Ammon's horn (tissue), 1 donor: Measurements from ENCODE around the gene KRTAP10-2.

Experiments
- DNase-seq: peaks from one replicate; pipeline ENCODE4 v3.0.0-alpha.2; 2016; ENCODE audit warnings: low spot score

Gene KRTAP10-2

DNA sequence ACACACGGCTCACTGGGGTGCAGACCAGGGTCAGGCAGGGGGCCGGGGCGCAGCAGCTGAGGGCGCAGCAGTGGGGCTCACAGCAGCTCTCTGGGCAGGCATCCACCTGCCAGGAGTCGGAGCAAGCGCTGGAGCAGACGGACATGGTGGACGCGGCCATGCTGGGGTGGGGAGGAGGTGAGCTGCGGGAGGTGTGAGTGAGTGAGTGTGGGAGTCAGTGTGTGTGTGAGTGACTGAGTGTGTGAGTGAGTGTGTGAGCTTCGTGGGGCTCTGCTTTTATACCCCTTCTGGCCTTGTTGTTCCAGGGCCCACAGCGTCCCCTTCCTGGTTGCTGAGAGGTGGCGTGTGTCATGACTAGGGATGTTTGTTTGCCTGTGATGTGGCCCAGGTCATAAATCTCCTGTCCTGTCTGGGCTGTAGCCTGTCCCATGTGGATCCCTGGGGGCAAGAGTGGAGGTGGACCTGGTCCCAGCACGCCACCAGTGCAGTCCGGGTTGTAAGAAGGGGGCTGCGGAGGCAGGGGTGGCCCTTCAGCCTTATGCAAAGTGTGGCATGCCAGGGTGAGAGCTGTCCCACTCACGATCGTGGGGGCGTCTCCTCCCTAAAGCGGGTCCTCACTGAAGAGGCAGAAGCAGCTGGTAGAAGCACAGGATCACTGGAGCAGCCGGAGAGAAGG is 11.2 kb downstream of the KRTAP10-2 start, which contains the start of gene KRTAP10-1:
Gene KRTAP10-1, minus strand, starts transcription at position 205 of the 676 bp plus-strand sequence. Its CDS starts 45 bp downstream, at position 160.
- DNase-seq, result no peak

GRCh38 chr21:44539046-44539445 is 12.3 kb downstream of the KRTAP10-2 start:
- no peak for DNase-seq

DNA sequence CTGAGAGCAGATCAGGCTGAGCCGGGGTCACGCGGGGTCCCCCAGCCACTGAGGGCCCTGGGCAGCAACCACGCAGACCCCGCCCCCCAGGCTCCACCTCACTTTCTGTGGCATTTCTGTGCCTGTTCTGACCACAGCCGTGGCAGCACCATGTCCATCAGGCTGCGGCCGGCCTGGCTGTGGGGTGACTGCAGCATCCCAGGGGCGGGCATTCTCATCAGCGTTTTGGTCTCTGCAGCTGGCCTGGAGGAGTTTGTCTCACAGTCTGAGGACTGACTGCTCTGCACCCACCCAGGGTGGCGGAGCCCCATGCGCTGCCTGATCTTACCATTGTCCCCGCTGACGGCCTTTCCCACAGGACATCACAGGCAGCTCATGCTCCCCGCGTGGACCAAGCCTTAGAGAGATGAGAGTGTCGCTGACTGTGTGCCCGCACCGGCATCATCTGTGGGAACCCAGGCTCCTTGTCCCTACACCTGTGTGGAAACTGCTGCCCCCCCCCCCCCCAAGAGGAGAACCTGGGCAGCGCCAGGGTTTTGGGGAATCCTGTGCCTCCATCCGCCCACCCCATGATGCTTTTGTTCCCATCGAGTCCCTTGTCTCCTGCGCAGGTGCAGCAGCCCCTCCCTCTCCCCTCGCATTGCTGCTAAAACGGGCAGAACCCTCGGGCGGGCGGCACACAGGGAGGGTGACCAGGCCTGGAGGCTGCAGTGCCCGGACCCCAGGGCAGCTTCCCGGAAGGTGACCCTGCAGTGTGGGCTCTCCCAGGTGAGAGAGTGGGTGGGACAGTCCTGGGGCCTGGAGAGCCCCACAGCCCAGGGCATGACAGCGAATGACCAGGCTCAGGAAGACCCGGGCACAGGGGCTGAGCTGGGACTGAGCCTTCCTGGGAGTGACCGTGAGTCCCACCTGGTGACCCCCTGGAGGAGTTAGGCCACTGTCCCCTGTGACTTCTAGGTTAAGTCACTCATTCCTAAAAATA is 13.1 kb downstream of the KRTAP10-2 start:
- DNase-seq, result no peak

GRCh38 chr21:44535963-44536362 is 15.3 kb downstream of the KRTAP10-2 start:
- no peak for DNase-seq

- no peak for DNase-seq
Observed at GRCh38 chr21:44534688-44535087, 16.6 kb downstream of the KRTAP10-2 start.

DNA sequence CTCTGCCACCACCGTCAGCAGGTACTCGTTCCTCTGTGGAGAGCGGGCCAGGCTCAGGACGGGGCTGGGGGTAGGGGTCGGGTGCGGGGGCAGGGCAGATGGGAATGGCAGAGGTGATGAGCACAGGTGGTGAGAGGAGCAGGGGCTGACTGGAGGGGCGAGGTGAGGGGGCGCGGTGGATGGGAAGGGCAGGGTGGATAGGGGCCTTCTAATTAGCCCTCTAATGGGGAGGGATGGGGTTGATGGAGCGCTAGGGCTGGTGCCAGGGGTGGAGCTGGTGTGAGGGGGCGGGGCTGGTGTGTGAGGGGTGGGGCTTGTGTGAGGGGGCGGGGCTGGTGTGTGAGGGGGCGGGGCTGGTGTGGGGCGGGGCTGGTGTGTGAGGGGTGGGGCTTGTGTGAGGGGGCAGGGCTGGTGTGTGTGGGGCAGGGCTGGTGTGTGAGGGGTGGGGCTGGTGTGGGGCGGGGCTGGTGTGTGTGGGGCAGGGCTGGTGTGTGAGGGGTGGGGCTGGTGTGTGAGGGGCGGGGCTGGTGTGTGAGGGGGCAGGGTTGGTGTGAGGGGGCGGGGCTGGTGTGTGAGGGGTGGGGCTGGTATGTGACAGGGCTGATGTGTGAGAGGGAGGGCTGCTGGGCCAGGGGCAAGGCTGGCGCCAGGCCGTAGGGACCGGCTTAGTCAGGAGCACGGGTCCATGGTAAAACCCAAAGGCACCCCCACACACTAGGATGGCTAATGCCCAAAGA is 17.2 kb downstream of the KRTAP10-2 start:
- no peak for DNase-seq

GRCh38 chr21:44533121-44533890 is 18.0 kb downstream of the KRTAP10-2 start:
- DNase-seq, result no peak

DNA sequence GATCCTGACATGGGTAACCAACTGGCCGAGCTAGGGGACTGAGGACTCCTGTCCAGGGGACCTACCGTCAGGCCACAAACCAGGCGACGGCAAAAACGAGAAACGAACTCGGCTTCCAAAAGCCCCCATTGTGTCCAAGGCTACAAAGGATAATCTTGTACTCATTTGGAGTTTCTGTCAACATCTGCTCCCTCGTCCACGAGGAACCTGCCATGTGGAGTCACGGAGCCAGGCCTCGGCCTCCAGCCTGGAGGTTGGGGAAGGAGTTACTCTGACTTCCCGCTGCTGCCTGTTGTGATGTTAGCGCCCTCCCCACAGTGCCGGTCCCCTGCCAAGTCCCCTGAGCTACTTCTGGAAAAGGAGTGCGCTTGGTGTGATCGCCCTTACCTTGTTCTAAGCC is 18.6 kb downstream of the KRTAP10-2 start:
- DNase-seq, result no peak

DNA sequence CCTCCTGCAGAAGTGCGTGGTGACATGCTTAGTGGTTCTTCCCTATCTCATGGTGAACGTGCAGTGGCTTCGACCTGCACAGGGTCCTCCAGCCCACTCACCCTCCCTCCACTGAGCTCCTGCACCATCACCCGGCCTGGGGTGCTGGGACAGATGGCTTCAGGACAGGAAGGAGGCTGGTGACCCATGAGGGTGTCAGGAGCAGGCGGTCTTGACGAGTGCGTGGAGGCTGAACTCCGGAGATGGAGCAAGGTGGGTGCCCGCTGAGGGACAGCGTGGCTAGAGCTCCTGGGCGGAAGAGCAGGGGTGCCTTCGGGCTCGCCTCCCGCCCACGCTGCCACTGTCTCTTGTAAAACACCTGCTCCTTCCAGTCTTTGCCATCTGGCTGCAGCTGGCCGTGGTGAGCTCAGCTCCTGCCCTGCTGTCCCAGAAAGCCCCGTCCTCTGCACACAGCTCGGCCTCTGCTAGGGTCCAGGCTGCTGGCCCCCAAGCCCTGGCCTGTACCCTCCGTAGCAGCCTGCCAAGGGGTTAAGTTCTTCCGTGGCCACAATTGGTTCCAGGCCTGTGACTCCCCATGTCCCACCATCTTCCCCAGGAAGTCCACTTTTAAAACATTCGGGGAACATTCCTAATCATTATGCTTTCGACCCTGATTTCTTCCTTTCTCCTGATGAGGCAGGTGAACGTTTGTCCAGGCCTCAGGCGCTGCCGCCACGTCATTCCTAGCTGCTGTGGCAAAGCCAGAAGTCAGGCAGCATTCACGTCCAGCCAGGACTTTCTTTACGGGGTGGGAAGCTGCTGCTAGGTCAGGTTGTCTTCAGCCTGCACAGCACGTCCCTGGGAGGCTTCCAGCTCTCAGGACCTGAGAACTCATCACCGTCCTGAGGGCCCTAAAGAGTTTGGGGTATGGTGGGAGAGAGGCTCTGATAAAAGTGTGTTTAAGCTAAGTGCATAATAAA is 19.4 kb downstream of the KRTAP10-2 start:
- no peak for DNase-seq

- no peak for DNase-seq
Observed at GRCh38 chr21:44530903-44531605, 20.3 kb downstream of the KRTAP10-2 start.

DNA sequence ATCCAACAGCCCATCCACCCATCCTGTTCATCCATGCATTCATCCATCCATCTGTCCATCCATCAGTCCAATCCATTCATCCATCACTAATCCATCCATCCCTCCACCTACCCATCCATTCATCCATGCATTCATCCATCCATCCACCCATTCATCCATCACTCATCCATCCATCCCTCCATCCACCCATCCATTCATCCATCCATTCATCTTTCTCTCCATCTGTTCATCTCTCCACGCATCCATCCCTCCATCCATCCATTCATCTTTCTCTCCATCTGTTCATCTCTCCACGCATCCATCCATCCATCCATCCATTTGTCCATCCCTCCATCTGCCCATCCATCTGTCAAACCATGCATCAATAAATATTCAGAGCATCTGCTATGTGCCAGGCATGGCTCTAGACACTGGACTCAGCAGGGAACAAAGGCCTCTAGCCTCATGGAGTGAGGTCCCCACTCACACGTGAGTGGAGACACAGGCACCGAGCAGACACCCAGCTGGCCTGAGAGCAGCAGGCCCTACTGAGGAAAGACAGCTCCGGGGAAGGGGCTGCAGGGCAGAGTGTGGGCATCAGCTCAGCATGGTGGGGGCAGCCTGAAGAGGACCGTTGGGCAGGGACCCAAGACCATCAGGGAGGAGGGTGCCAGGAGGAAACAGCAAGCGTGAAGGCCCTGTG is 20.9 kb downstream of the KRTAP10-2 start:
- DNase-seq, result no peak

DNA sequence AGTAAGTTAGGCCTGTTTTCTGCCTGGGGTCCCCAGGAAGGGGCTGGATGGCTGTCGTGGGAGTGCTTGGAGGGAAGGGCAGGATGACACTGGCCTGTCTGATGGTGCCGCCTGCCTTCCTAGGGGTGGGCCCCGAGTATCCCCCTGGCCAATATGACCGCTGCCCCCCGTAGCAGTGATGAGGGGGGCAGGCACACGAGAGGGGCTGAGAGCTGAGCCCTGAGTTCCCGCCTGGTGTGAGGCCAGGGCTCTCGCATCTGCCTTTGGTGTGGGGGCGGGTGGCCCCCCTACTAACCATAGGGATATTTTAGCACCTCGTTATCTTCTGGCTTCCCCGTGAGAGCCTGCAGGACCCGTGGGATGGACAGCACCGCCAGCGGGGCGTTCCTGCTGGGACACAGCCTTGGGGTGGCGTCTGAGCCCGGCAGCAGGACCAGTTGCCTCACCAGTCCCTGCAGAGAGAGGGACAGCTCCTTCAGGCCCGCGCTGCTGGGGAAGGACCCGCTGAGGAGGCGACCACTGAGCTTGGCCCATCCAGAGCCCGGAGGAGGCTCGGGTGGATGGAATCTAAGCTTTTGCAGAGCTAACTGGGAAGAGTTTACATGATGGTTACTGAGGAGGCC is 21.7 kb downstream of the KRTAP10-2 start:
- DNase-seq, result no peak

- DNase-seq, result no peak
Observed at GRCh38 chr21:44529011-44529421, 22.3 kb downstream of the KRTAP10-2 start.

- DNase-seq, result no peak
Observed at GRCh38 chr21:44528634-44528995, 22.7 kb downstream of the KRTAP10-2 start.

- DNase-seq, result no peak
Observed at GRCh38 chr21:44527983-44528633, 23.2 kb downstream of the KRTAP10-2 start.

DNA sequence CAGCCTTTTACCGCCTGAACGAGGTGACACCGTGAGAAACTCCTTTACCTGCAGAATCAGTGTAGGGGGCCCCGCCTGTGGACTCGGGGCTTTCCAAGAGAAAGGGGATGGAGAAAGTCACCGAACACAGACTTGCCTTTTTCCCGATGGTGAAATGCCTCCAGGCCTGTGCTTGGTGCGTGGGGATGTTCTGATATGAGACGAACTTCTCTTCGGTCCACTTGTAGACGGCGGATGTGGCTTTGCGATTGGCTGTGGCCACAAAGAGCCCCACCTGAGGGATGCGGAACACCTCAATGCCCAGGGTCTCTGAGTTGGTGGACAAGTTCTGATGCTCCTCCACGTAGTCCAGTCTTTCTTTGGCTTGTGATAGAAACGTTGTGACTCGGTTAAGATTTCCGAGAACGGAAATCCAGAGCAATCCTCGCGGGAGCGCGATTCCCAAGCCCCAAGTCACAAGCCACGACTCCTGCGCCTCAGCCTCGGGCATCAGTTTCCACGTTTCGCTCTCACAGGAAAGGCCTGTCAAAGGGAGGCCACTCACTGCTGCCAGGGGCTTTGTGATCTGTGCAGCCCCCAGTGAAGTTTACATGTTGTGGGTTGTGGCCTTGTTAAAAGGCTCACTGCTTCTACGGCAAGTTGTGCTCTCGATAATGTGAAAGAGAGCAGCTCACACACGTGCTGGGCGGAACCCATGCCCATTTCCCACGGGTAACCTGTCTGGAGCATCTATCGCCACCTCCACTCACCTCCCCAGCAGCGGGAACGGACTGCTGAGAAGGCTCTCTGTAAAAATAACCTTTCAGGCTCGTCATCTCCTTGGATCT is 23.9 kb downstream of the KRTAP10-2 start:
- no peak for DNase-seq
